SU-DHL-6 (cell line): Measurements from ENCODE around the gene EFCAB14.

Experiments used
- H2AFZ ChIP-seq: fragments of 200-600 bp; sonication (generic); 2 replicates; pipeline ENCODE4 v1.6.1; 2014; ENCODE audit warnings: low read depth, mild to moderate bottlenecking, moderate library complexity, mixed read lengths, antibody characterized with exemption, low read length; ENCODE audit not compliant: severe bottlenecking
- H3F3A ChIP-seq: fragments of 200-600 bp; shearing (Covaris generic); 2 replicates; pipeline ENCODE4 v1.6.0; 2016; ENCODE audit warnings: antibody characterized with exemption, mild to moderate bottlenecking; ENCODE audit not compliant: insufficient read depth
- H3K27ac ChIP-seq: fragments of 200-600 bp; sonication (generic); 2 replicates; pipeline ENCODE4 v1.5.1; 2016; ENCODE audit warnings: low read depth, mild to moderate bottlenecking, low read length, moderate library complexity, mixed read lengths
- H3K27me3 ChIP-seq: fragments of 200-600 bp; sonication (generic), shearing (Covaris generic); 2 replicates; pipeline ENCODE4 v1.6.0; 2014; ENCODE audit warnings: mild to moderate bottlenecking, low read length
- H3K36me3 ChIP-seq: fragments of 200-600 bp; sonication (generic); 2 replicates; pipeline ENCODE4 v1.6.1; 2014; ENCODE audit warnings: mild to moderate bottlenecking, low read length, mixed read lengths
- H3K4me2 ChIP-seq: fragments of 300-600, 200-600 bp; shearing (Covaris generic), sonication (generic); 2 replicates; pipeline ENCODE4 v1.6.0; 2014; ENCODE audit warnings: low read length, low read depth, mild to moderate bottlenecking; ENCODE audit not compliant: poor library complexity, severe bottlenecking
- H3K4me3 ChIP-seq: fragments of 200-600 bp; sonication (generic); 2 replicates; pipeline ENCODE4 v1.5.1; 2014; ENCODE audit warnings: antibody characterized with exemption, low read length, mild to moderate bottlenecking, mixed read lengths; ENCODE audit not compliant: insufficient read depth, poor library complexity, severe bottlenecking
- H3K79me2 ChIP-seq: fragments of 200-600 bp; sonication (generic); 2 replicates; pipeline ENCODE4 v1.6.1; 2014; ENCODE audit warnings: mild to moderate bottlenecking, low read length, moderate library complexity; ENCODE audit not compliant: insufficient read depth
- H3K9ac ChIP-seq: fragments of 200-600 bp; sonication (generic); 2 replicates; pipeline ENCODE4 v1.7.0; 2014; ENCODE audit warnings: mild to moderate bottlenecking, low read length
- H3K9me2 ChIP-seq: fragments of 200-600 bp; sonication (generic); replicated peaks from 2 replicates; pipeline ENCODE4 v1.6.1; 2014; ENCODE audit warnings: low read length; ENCODE audit not compliant: insufficient read depth
- H3K9me3 ChIP-seq: fragments of 200-600 bp; sonication (generic); 2 replicates; pipeline ENCODE4 v1.6.1; 2014; ENCODE audit warnings: low read length, mixed read lengths; ENCODE audit not compliant: insufficient read depth
- H4K20me1 ChIP-seq: fragments of 200-600 bp; sonication (generic); 2 replicates; pipeline ENCODE4 v1.6.1; 2014; ENCODE audit warnings: low read depth, mild to moderate bottlenecking, antibody characterized with exemption, low read length, moderate library complexity, mixed read lengths
- EZH2phosphoT487 ChIP-seq: fragments of 200-600 bp; sonication (generic), shearing (Covaris generic); conservative IDR thresholded peaks from 2 replicates; pipeline ENCODE4 v1.6.1; 2018; ENCODE audit warnings: mild to moderate bottlenecking, antibody characterized with exemption, low read length, moderate library complexity, mixed read lengths
- TF ChIP-seq, protein P1 (sequence below): fragments of 200-600 bp; sonication (generic); IDR thresholded peaks from one replicate; pipeline ENCODE4 v1.5.1; 2017; ENCODE audit warnings: antibody characterized with exemption, mild to moderate bottlenecking, low read length, moderate library complexity; ENCODE audit not compliant: insufficient read depth, poor library complexity, severe bottlenecking

Gene EFCAB14

DNA sequence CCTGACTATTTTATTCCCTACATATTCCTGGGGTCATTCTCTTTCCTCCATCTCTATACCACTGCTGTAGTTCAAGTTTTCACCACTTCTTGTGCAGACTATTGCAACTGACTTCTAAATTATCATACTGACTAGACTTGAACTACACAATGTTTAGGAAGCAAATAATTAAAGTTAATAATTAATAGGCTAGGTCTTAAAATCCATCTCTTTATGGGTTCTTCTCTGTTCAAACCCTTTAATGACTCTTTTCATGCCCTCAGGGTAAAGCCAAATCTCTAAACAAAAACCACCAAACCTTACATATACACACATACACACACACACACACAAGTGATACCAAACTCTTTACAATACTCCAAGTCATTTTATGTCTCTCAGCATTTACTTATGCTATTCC is 80.0 kb downstream of the EFCAB14 start:
- no peak for TF ChIP-seq EZH2phosphoT487
- TF ChIP-seq, protein P1, sequence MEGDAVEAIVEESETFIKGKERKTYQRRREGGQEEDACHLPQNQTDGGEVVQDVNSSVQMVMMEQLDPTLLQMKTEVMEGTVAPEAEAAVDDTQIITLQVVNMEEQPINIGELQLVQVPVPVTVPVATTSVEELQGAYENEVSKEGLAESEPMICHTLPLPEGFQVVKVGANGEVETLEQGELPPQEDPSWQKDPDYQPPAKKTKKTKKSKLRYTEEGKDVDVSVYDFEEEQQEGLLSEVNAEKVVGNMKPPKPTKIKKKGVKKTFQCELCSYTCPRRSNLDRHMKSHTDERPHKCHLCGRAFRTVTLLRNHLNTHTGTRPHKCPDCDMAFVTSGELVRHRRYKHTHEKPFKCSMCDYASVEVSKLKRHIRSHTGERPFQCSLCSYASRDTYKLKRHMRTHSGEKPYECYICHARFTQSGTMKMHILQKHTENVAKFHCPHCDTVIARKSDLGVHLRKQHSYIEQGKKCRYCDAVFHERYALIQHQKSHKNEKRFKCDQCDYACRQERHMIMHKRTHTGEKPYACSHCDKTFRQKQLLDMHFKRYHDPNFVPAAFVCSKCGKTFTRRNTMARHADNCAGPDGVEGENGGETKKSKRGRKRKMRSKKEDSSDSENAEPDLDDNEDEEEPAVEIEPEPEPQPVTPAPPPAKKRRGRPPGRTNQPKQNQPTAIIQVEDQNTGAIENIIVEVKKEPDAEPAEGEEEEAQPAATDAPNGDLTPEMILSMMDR = no peak
- Histone ChIP-seq H3K27ac (no peak overlapping the region), H3K4me3 (no peak overlapping the region), H3K9me2 (no peaks in the 10 kb centered on the region), H2AFZ (no peak overlapping the region), H3K4me2 (no peak overlapping the region), H3K9me3 (no peaks in the 10 kb centered on the region), H3F3A (no peaks in the 10 kb centered on the region), H3K27me3 (no peaks in the 10 kb centered on the region), H3K9ac (no peak overlapping the region), H4K20me1 (no peaks in the 10 kb centered on the region), H3K79me2 (no peaks in the 10 kb centered on the region), H3K36me3 (no peaks in the 10 kb centered on the region)

DNA sequence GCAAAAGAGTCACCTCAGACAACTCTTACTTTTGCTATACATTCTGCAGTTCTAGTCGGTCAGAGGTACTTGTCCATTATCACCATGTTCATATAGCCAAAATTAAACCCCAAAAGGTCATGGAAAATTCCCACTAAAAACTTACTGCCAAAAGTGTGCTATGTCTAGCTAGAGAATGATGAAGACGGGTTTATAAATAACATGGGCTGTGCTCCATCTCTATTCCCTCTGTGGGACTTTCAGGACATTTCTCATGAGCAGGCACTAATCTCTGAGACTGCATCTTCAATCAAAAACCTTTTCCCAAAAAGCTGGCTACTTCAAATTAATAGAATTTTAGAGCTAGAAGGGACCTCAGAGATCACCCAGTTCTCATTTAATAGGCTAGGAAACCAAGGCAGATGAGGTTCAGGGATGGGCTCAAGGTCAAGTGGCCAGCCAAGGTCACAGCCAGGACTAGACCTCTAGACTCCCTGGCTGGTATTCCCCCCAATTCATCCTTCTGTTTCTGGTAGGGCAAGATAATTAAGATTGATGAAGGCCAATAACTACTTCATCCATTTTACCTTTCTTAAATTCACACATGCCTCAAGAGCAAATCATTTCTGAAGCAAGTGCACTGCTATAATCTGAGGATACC is 81.3 kb downstream of the EFCAB14 start:
- Histone ChIP-seq H3K27ac (no peak overlapping the region), H3K9me2 (no peaks in the 10 kb centered on the region), H3F3A (no peaks in the 10 kb centered on the region), H3K36me3 (no peaks in the 10 kb centered on the region), H3K79me2 (no peaks in the 10 kb centered on the region), H4K20me1 (no peaks in the 10 kb centered on the region), H3K9me3 (no peaks in the 10 kb centered on the region), H3K4me2 (no peak overlapping the region), H3K9ac (no peak overlapping the region), H2AFZ (no peak overlapping the region), H3K4me3 (no peak overlapping the region), H3K27me3 (no peaks in the 10 kb centered on the region)
- TF ChIP-seq, protein P1 = no peak
- no peak for TF ChIP-seq EZH2phosphoT487

DNA sequence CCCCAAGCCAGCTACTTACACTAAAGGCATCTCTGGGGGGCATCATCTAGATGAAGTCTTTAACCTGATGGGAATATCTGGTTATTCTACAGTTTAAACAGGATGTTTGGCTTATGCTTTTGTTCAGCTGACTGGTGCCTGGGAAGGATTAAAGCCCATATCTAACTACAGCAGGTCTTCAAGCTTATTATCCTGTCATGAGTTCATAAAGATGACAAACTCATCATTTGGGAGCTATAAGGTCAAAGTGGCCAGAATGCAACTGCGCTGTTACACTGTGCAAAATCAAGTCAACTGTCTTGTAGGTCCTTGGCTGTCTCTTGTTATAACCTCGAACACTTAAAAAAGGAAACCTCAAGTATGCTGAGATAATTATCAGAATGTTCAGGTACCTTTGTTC is 83.7 kb downstream of the EFCAB14 start:
- Histone ChIP-seq H3K4me3 (no peak overlapping the region), H3K27ac (no peak overlapping the region), H3K36me3 (no peaks in the 10 kb centered on the region), H3K4me2 (no peak overlapping the region), H3F3A (no peaks in the 10 kb centered on the region), H3K9me2 (no peaks in the 10 kb centered on the region), H3K79me2 (no peaks in the 10 kb centered on the region), H3K9ac (no peak overlapping the region), H3K9me3 (no peaks in the 10 kb centered on the region), H3K27me3 (no peaks in the 10 kb centered on the region), H4K20me1 (no peaks in the 10 kb centered on the region), H2AFZ (no peak overlapping the region)
- no peak for TF ChIP-seq EZH2phosphoT487
- TF ChIP-seq, protein P1 = no peak
